HCT116 (cell line): ENCODE measurements around the gene HTR3B. TPM values are rescaled to one million over a fixed set of nuclear protein-coding genes. Genes with fewer than 3 reads are reported as not detected.

Experiments
- ATAC-seq: fragments of 200-7000 bp; cut with Tn5 transposase; 2 replicates; pipeline ENCODE4 v1.9.1; 2020; ENCODE audit warnings: mild to moderate bottlenecking, moderate library complexity
- BruUV-seq: library from RNA; stranded (reverse); fragments of 400-500 nt; replicated peaks from 2 replicates; lab custom pipeline; 2021; lab: Mats Ljungman, UMichigan
- CTCF ChIA-PET: fragments of 300-600 bp; sonication (Branson Sonifier 250); formaldehyde crosslinking; loops from one replicate; lab custom pipeline; 2021; ENCODE audit warnings: antibody characterized with exemption; lab: Charles Lee
- POLR2A ChIA-PET: fragments of 300-600, 350-600 bp; sonication (Branson Sonifier 250); formaldehyde crosslinking; loops from one replicate; lab custom pipeline; 2021; ENCODE audit warnings: antibody characterized with exemption; lab: Charles Lee
- RAD21 ChIA-PET, 2 experiments: fragments of 300-600 bp; sonication (Branson Sonifier 250); formaldehyde crosslinking; loops; one replicate each; lab custom pipeline; 2023; ENCODE audit warnings: low total read pairs in 2 of 2; ENCODE audit not compliant: uncharacterized antibody in 2 of 2, unreplicated experiment in 2 of 2, low non-redundant PET in 1 of 2; lab: Charles Lee
- DNase-seq: peaks from one replicate; pipeline ENCODE4 v3.0.0-alpha.2; 2010; ENCODE audit warnings: low read depth, low spot score
- H2AFZ ChIP-seq: fragments of 200-600 bp; shearing (Covaris generic), sonication (generic); 2 replicates; pipeline ENCODE4 v1.6.1; 2017; ENCODE audit warnings: low read depth, mixed run types, mixed read lengths, antibody characterized with exemption, low read length; ENCODE audit not compliant: poor library complexity, severe bottlenecking
- H3K27ac ChIP-seq: 2 replicates; pipeline ENCODE4 v1.5.1; 2012; ENCODE audit warnings: low read depth, low read length
- H3K27me3 ChIP-seq: fragments of 200-600 bp; sonication (generic); 2 replicates; pipeline ENCODE4 v1.6.1; 2016; ENCODE audit warnings: mixed run types, low read length, mixed read lengths; ENCODE audit not compliant: insufficient read depth
- H3K36me3 ChIP-seq, 2 experiments: fragments of 200-500 bp in 1 of 2; fragments of 200-600 bp in 1 of 2; sonication (Bioruptor generic) in 1 of 2; sonication (generic) in 1 of 2; 2 replicates each; pipeline versions ENCODE4 v1.5.1 to v1.6.1; 2014 to 2016; ENCODE audit warnings: low read length in 2 of 2, inconsistent platforms in 1 of 2, mixed read lengths in 1 of 2, mixed run types in 1 of 2; ENCODE audit not compliant: insufficient read depth in 2 of 2, control insufficient read depth in 1 of 2
- H3K4me1 ChIP-seq, 2 experiments: fragments of 200-600 bp in 1 of 2; sonication (generic) in 1 of 2; 2 replicates each; pipeline versions ENCODE4 v1.5.1 to v1.6.1; 2012 to 2017; ENCODE audit warnings: low read length in 2 of 2, inconsistent platforms in 1 of 2, mild to moderate bottlenecking in 1 of 2, mixed read lengths in 1 of 2, mixed run types in 1 of 2, moderate library complexity in 1 of 2; ENCODE audit not compliant: insufficient read depth in 2 of 2, control insufficient read depth in 1 of 2
- H3K4me2 ChIP-seq: fragments of 200-600 bp; sonication (generic); 2 replicates; pipeline ENCODE4 v1.6.1; 2017; ENCODE audit warnings: mixed run types, low read length, mixed read lengths
- H3K4me3 ChIP-seq, 2 experiments: fragments of 200-600 bp in 1 of 2; sonication (generic) in 1 of 2; replicated peaks in 1 of 2; 2 replicates each; pipeline ENCODE4 v1.5.1; 2011 to 2016; ENCODE audit warnings: low read length in 2 of 2, control low read depth in 1 of 2, low read depth in 1 of 2, mild to moderate bottlenecking in 1 of 2, mixed read lengths in 1 of 2, mixed run types in 1 of 2
- H3K79me2 ChIP-seq: fragments of 200-600 bp; sonication (generic); 2 replicates; pipeline ENCODE4 v1.6.1; 2017; ENCODE audit warnings: mild to moderate bottlenecking, mixed run types, low read length, moderate library complexity, mixed read lengths; ENCODE audit not compliant: insufficient read depth
- H3K9ac ChIP-seq: fragments of 200-600 bp; sonication (generic); 2 replicates; pipeline ENCODE4 v1.6.1; 2016; ENCODE audit warnings: low read length, mixed read lengths
- H3K9me2 ChIP-seq: fragments of 200-600 bp; sonication (generic), shearing (Covaris generic); 2 replicates; pipeline ENCODE4 v1.6.1; 2017; ENCODE audit warnings: mixed run types, mild to moderate bottlenecking, moderate library complexity; ENCODE audit not compliant: insufficient read depth
- H3K9me3 ChIP-seq, 2 experiments: fragments of 200-500 bp in 1 of 2; fragments of 200-600 bp in 1 of 2; sonication (Bioruptor generic) in 1 of 2; sonication (generic) in 1 of 2; 2 replicates each; pipeline ENCODE4 v1.6.1; 2014 to 2017; ENCODE audit warnings: low read length in 2 of 2, mixed read lengths in 2 of 2, inconsistent platforms in 1 of 2, low read depth in 1 of 2, mild to moderate bottlenecking in 1 of 2, mixed run types in 1 of 2, moderate library complexity in 1 of 2; ENCODE audit not compliant: control insufficient read depth in 1 of 2, insufficient read depth in 1 of 2
- H4K20me1 ChIP-seq: fragments of 200-600 bp; sonication (generic), shearing (Covaris generic); 2 replicates; pipeline ENCODE4 v1.6.1; 2017; ENCODE audit warnings: mixed run types, mild to moderate bottlenecking, moderate library complexity; ENCODE audit not compliant: insufficient read depth
- ATF3 ChIP-seq: IDR thresholded peaks from 2 replicates; pipeline ENCODE4 v1.6.1; 2012
- CEBPB ChIP-seq: IDR thresholded peaks from 2 replicates; pipeline ENCODE4 v1.6.1; 2012; ENCODE audit warnings: low read depth
- CTCF ChIP-seq, 3 experiments: fragments of 200-600 bp in 1 of 3; sonication (generic) in 1 of 3; IDR thresholded peaks in 2 of 3; conservative IDR thresholded peaks in 1 of 3; 2 replicates each; pipeline ENCODE4 v1.5.1; 2012 to 2017; ENCODE audit warnings: low read depth in 2 of 3, low read length in 2 of 3, antibody characterized with exemption in 1 of 3, borderline replicate concordance in 1 of 3, control low read depth in 1 of 3, mild to moderate bottlenecking in 1 of 3, mixed read lengths in 1 of 3, mixed run types in 1 of 3, moderate library complexity in 1 of 3; ENCODE audit not compliant: insufficient read depth in 1 of 3
- ELF1 ChIP-seq: IDR thresholded peaks from 2 replicates; pipeline ENCODE4 v1.6.1; 2012; ENCODE audit warnings: low read depth, borderline replicate concordance
- JUND ChIP-seq: IDR thresholded peaks from 2 replicates; pipeline ENCODE4 v1.6.1; 2012
- MAX ChIP-seq: IDR thresholded peaks from 2 replicates; pipeline ENCODE4 v1.6.1; 2012
- POLR2A ChIP-seq: IDR thresholded peaks from 2 replicates; pipeline ENCODE4 v1.7.0; 2011; ENCODE audit warnings: borderline replicate concordance; ENCODE audit not compliant: insufficient read depth, insufficient read length; ENCODE audit errors: extremely low read depth
- REST ChIP-seq: IDR thresholded peaks from 2 replicates; pipeline ENCODE4 v1.6.1; 2012; ENCODE audit warnings: low read depth
- SP1 ChIP-seq: IDR thresholded peaks from 2 replicates; pipeline ENCODE4 v1.6.1; 2012; ENCODE audit warnings: low read depth
- SRF ChIP-seq: IDR thresholded peaks from 2 replicates; pipeline ENCODE4 v1.6.1; 2012; ENCODE audit warnings: low read depth
- ZFX ChIP-seq: fragments of 450-650 bp; IDR thresholded peaks from 2 replicates; pipeline ENCODE4 v1.6.1; 2017
- intact Hi-C: fragments of 100-400 bp; cut with micrococcal nuclease; formaldehyde crosslinking; loops from 2 replicates; pipeline ENCODE4 v1.10.0; 2022
- total RNA-seq: library from RNA; stranded (reverse); gene quantifications from one replicate; pipeline ENCODE4 v1.2.1, GENCODE V29; 2021; ENCODE audit not compliant: unreplicated experiment

HTR3B gene
- total RNA-seq, 1 experiment from 2014 or later, result not detected

GRCh38 chr11:113935858-113936257 lies 31.3 kb downstream of the HTR3B start:
- ChIA-PET POLR2A (no interaction called here), CTCF (no interaction called here), RAD21 (no interaction called here)
- no peak for DNase-seq
- TF ChIP-seq ATF3 (no peak), CTCF (IDR thresholded peaks at IDR 0.05 in 2 of 3, conservative IDR thresholded peaks at IDR 0.05 in 1 of 3; ENCODE audit: borderline replicate concordance in 1 of 3, insufficient read depth in 1 of 3, low read depth in 2 of 3, low read length in 2 of 3) (no peak), CEBPB (no peak), REST (no peak), JUND (no peak), ELF1 (no peak), POLR2A (no peak), ZFX (no peak), MAX (no peak), SP1 (no peak), SRF (no peak)
- H3K9ac ChIP-seq, result no peak overlapping the region
- no peak overlapping the region for H3K4me2 ChIP-seq
- BruUV-seq, result no TSS peak
- no peak overlapping the region for H3K27ac ChIP-seq
- no peak overlapping the region for H3K4me3 ChIP-seq
- H3K36me3 ChIP-seq, result no peaks in the 10 kb centered on the region
- 0 out of 2 replicates have a peak, but pooled peaks cover 17% of the 10 kb centered on the region for H3K27me3 ChIP-seq
- H4K20me1 ChIP-seq, result no peaks in the 10 kb centered on the region
- intact Hi-C loops, result no loop called here
- no peaks in the 10 kb centered on the region for H3K9me2 ChIP-seq
- no peaks in the 10 kb centered on the region for H3K79me2 ChIP-seq
- ATAC-seq, result no peak
- H3K4me1 ChIP-seq, result no peaks in the 10 kb centered on the region
- no peak overlapping the region for H2AFZ ChIP-seq
- H3K9me3 ChIP-seq, result no peaks in the 10 kb centered on the region
